H1 (cell line): Measurements from ENCODE around the gene ZNF74. TPM values are rescaled to one million over a fixed set of nuclear protein-coding genes. Genes with fewer than 3 reads are reported as not detected.

ENCODE experiments used
- CTCF ChIA-PET: fragments of 300-600 bp; sonication (Branson Sonifier 250); formaldehyde crosslinking; loops from one replicate; lab custom pipeline; 2021; ENCODE audit not compliant: partially characterized antibody; lab: Charles Lee
- POLR2A ChIA-PET: fragments of 300-600 bp; sonication (Branson Sonifier 250); formaldehyde crosslinking; loops from one replicate; lab custom pipeline; 2021; ENCODE audit warnings: inconsistent platforms; ENCODE audit not compliant: partially characterized antibody; lab: Charles Lee
- DNase-seq, 2 experiments: peaks; one replicate each; pipeline versions ENCODE4 v3.0.0 to v3.0.0-alpha.2; 2010 to 2022; ENCODE audit warnings: low spot score in 2 of 2, low read depth in 1 of 2, mixed read lengths in 1 of 2
- FAIRE-seq: peaks from 2 replicates; lab custom pipeline; 2011; peaks lifted over from hg19 to GRCh38; lab: Jason Lieb, UNC
- H2AFZ ChIP-seq: 2 replicates; pipeline ENCODE4 v1.8.1; 2012; ENCODE audit warnings: low read length, inconsistent platforms
- H2AK5ac ChIP-seq: 2 replicates; pipeline ENCODE4 v1.6.1; 2013; ENCODE audit warnings: low read depth, low read length
- H2BK120ac ChIP-seq: replicated peaks from 2 replicates; pipeline ENCODE3; 2013; ENCODE audit warnings: low read depth, low read length, inconsistent platforms
- H2BK12ac ChIP-seq: 2 replicates; pipeline ENCODE4 v1.6.1; 2013; ENCODE audit warnings: low read depth, low read length
- H2BK15ac ChIP-seq: 2 replicates; pipeline ENCODE4 v1.6.1; 2013; ENCODE audit warnings: low read length
- H2BK20ac ChIP-seq: 2 replicates; pipeline ENCODE4 v1.6.1; 2013; ENCODE audit warnings: low read length
- H2BK5ac ChIP-seq: 2 replicates; pipeline ENCODE4 v1.6.1; 2013; ENCODE audit warnings: low read depth, low read length
- H3K14ac ChIP-seq: 2 replicates; pipeline ENCODE4 v1.6.1; 2013; ENCODE audit warnings: inconsistent platforms; ENCODE audit not compliant: insufficient read length
- H3K18ac ChIP-seq: 2 replicates; pipeline ENCODE4 v1.6.1; 2013; ENCODE audit warnings: low read length; ENCODE audit errors: extremely low read depth
- H3K23ac ChIP-seq: 2 replicates; pipeline ENCODE4 v1.6.1; 2013; ENCODE audit warnings: inconsistent platforms; ENCODE audit not compliant: insufficient read length
- H3K23me2 ChIP-seq: 2 replicates; pipeline ENCODE4 v1.6.1; 2013; ENCODE audit warnings: low read depth, low read length
- H3K27ac ChIP-seq: 2 replicates; pipeline ENCODE4 v1.6.1; 2011; ENCODE audit warnings: low read depth, low read length, inconsistent platforms
- H3K27me3 ChIP-seq, 4 experiments: replicated peaks in 1 of 4; 1 replicate in 1 of 4; 2 replicates in 3 of 4; pipeline versions ENCODE4 v1.6.1 to v1.8.1; 2011 to 2013; ENCODE audit warnings: low read length in 3 of 4, mild to moderate bottlenecking in 3 of 4, inconsistent platforms in 2 of 4, mixed read lengths in 2 of 4, moderate library complexity in 1 of 4; ENCODE audit not compliant: control insufficient read depth in 3 of 4, insufficient read depth in 3 of 4; ENCODE audit errors: extremely low read depth in 1 of 4
- H3K36me3 ChIP-seq, 4 experiments: 2 replicates each; pipeline versions ENCODE4 v1.6.1 to v1.8.1; 2011 to 2013; ENCODE audit warnings: mild to moderate bottlenecking in 4 of 4, low read length in 3 of 4, moderate library complexity in 2 of 4, control low read depth in 1 of 4, inconsistent platforms in 1 of 4; ENCODE audit not compliant: insufficient read depth in 4 of 4, control insufficient read depth in 2 of 4
- H3K4ac ChIP-seq: replicated peaks from 2 replicates; pipeline ENCODE3; 2013; ENCODE audit warnings: low read length, low read depth, mixed read lengths, inconsistent platforms; ENCODE audit not compliant: insufficient read length
- H3K4me1 ChIP-seq, 4 experiments: replicated peaks in 1 of 4; 1 replicate in 1 of 4; 2 replicates in 3 of 4; pipeline versions ENCODE4 v1.6.1 to v1.8.1; 2011 to 2013; ENCODE audit warnings: low read length in 3 of 4, inconsistent platforms in 2 of 4, mixed read lengths in 1 of 4; ENCODE audit not compliant: insufficient read depth in 4 of 4, control insufficient read depth in 3 of 4
- H3K4me2 ChIP-seq, 2 experiments: 2 replicates each; pipeline versions ENCODE4 v1.6.1 to v1.8.1; 2011 to 2013; ENCODE audit warnings: low read depth in 2 of 2, low read length in 2 of 2, control low read depth in 1 of 2, inconsistent platforms in 1 of 2, mild to moderate bottlenecking in 1 of 2; ENCODE audit not compliant: insufficient read depth in 1 of 2
- H3K4me3 ChIP-seq, 4 experiments: fragments of 200-600, 300-600 bp in 1 of 4; sonication (generic), shearing (Covaris generic), sonication (Bioruptor Twin) in 1 of 4; 2 replicates each; pipeline versions ENCODE4 v1.5.1 to v1.8.1; 2011 to 2016; ENCODE audit warnings: low read length in 4 of 4, low read depth in 3 of 4, control low read depth in 2 of 4, inconsistent platforms in 2 of 4, mild to moderate bottlenecking in 2 of 4, mixed read lengths in 1 of 4, moderate library complexity in 1 of 4; ENCODE audit not compliant: insufficient read depth in 2 of 4; ENCODE audit errors: extremely low read depth in 1 of 4
- H3K56ac ChIP-seq: replicated peaks from 2 replicates; pipeline ENCODE3; 2013; ENCODE audit warnings: low read depth, mild to moderate bottlenecking, mixed read lengths, low read length, inconsistent platforms; ENCODE audit not compliant: insufficient read length
- H3K79me1 ChIP-seq: 2 replicates; pipeline ENCODE4 v1.6.1; 2013; ENCODE audit warnings: low read depth, low read length, control low read depth
- H3K79me2 ChIP-seq, 2 experiments: 2 replicates each; pipeline versions ENCODE4 v1.6.1 to v1.8.1; 2012 to 2013; ENCODE audit warnings: low read length in 2 of 2, mild to moderate bottlenecking in 2 of 2, inconsistent platforms in 1 of 2; ENCODE audit not compliant: insufficient read depth in 2 of 2, control insufficient read depth in 1 of 2
- H3K9ac ChIP-seq, 4 experiments: replicated peaks in 1 of 4; 1 replicate in 1 of 4; 2 replicates in 3 of 4; pipeline versions ENCODE4 v1.6.1 to v1.8.1; 2011 to 2013; ENCODE audit warnings: low read depth in 3 of 4, low read length in 3 of 4, control low read depth in 2 of 4, mild to moderate bottlenecking in 2 of 4, moderate library complexity in 2 of 4, inconsistent platforms in 1 of 4; ENCODE audit errors: extremely low read depth in 1 of 4
- H3K9me3 ChIP-seq, 2 experiments: 2 replicates each; pipeline versions ENCODE4 v1.6.1 to v1.8.1; 2012 to 2013; ENCODE audit warnings: mild to moderate bottlenecking in 2 of 2, moderate library complexity in 2 of 2, control low read depth in 1 of 2, inconsistent platforms in 1 of 2, low read depth in 1 of 2, low read length in 1 of 2, mixed read lengths in 1 of 2; ENCODE audit not compliant: insufficient read depth in 2 of 2
- H4K20me1 ChIP-seq, 2 experiments: replicated peaks in 1 of 2; 2 replicates each; pipeline versions ENCODE3 to v1.8.1; 2011 to 2013; ENCODE audit warnings: inconsistent platforms in 2 of 2, low read length in 2 of 2, mild to moderate bottlenecking in 1 of 2; ENCODE audit not compliant: insufficient read depth in 2 of 2, control insufficient read depth in 1 of 2
- H4K5ac ChIP-seq: 2 replicates; pipeline ENCODE4 v1.6.1; 2013; ENCODE audit warnings: low read length, low read depth, mixed read lengths, inconsistent platforms; ENCODE audit not compliant: insufficient read length
- H4K8ac ChIP-seq: 2 replicates; pipeline ENCODE4 v1.8.0; 2013; ENCODE audit warnings: mild to moderate bottlenecking, moderate library complexity, low read length, inconsistent platforms; ENCODE audit not compliant: insufficient read depth; ENCODE audit errors: extremely low read depth
- H4K91ac ChIP-seq: replicated peaks from 2 replicates; pipeline ENCODE3; 2013; ENCODE audit warnings: low read length, mixed read lengths, inconsistent platforms; ENCODE audit not compliant: insufficient read length
- CBX5 ChIP-seq: fragments of 300-800, 300-1000 bp; sonication (generic); IDR thresholded peaks from 2 replicates; pipeline ENCODE4 v1.7.1; 2016; ENCODE audit warnings: antibody characterized with exemption, low read length, low read depth
- CBX8 ChIP-seq: fragments of 300-800, 300-1000 bp; sonication (generic); IDR thresholded peaks from 2 replicates; pipeline ENCODE4 v1.7.1; 2016; ENCODE audit warnings: low read depth, low read length, borderline replicate concordance
- E2F6 ChIP-seq: IDR thresholded peaks from 2 replicates; pipeline ENCODE4 v1.6.1; 2012; ENCODE audit warnings: inconsistent platforms
- KDM1A ChIP-seq: fragments of 200-600, 300-600 bp; sonication (generic); IDR thresholded peaks from 2 replicates; pipeline ENCODE4 v1.7.1; 2016; ENCODE audit warnings: mild to moderate bottlenecking, low read length, borderline replicate concordance
- KDM4A ChIP-seq: IDR thresholded peaks from one replicate; pipeline ENCODE4 v1.7.1; 2012; ENCODE audit warnings: low read depth, mild to moderate bottlenecking, moderate library complexity, low read length, inconsistent platforms; ENCODE audit not compliant: severe bottlenecking
- NANOG ChIP-seq: IDR thresholded peaks from 2 replicates; pipeline ENCODE4 v1.6.1; 2011; ENCODE audit warnings: low read length, low read depth, mild to moderate bottlenecking, inconsistent platforms; ENCODE audit not compliant: insufficient read depth, poor library complexity, severe bottlenecking
- NRF1 ChIP-seq: IDR thresholded peaks from 2 replicates; pipeline ENCODE4 v1.6.1; 2011; ENCODE audit warnings: mild to moderate bottlenecking, low read depth, low read length, improper control_type of control experiment
- RBBP5 ChIP-seq: IDR thresholded peaks from 2 replicates; pipeline ENCODE4 v1.7.1; 2012; ENCODE audit warnings: low read depth, mild to moderate bottlenecking, inconsistent platforms, low read length, moderate library complexity, borderline replicate concordance
- SAP30 ChIP-seq: fragments of 300-600 bp; sonication (generic); IDR thresholded peaks from 2 replicates; pipeline ENCODE4 v1.7.1; 2012; ENCODE audit warnings: low read length, moderate library complexity, mild to moderate bottlenecking, inconsistent platforms; ENCODE audit not compliant: insufficient read depth, insufficient replicate concordance
- SIX5 ChIP-seq: IDR thresholded peaks from 2 replicates; pipeline ENCODE4 v1.6.1; 2011; ENCODE audit warnings: mild to moderate bottlenecking, low read depth, low read length
- SP2 ChIP-seq: IDR thresholded peaks from 2 replicates; pipeline ENCODE4 v1.6.1; 2012; ENCODE audit warnings: mild to moderate bottlenecking, low read length, inconsistent platforms
- TEAD4 ChIP-seq: IDR thresholded peaks from 2 replicates; pipeline ENCODE4 v1.6.1; 2012; ENCODE audit warnings: low read depth, low read length, inconsistent platforms, mixed read lengths
- ZNF274 ChIP-seq: IDR thresholded peaks from 2 replicates; pipeline ENCODE4 v1.7.0; 2012; ENCODE audit warnings: low read length, borderline replicate concordance; ENCODE audit errors: extremely low read depth
- WGBS, 2 experiments: shearing (Covaris generic) in 1 of 2; methylation state at CpG; one replicate each; pipeline versions ENCODE4 v1.1.6 to v1.1.7; 2013 to 2015; ENCODE audit warnings: low lambda C conversion rate in 2 of 2, mixed read lengths in 2 of 2, inconsistent platforms in 1 of 2, low coverage in 1 of 2, missing lambda C conversion rate in 1 of 2; ENCODE audit not compliant: insufficient replicate concordance in 2 of 2, insufficient coverage in 1 of 2, insufficient read length in 1 of 2; ENCODE audit errors: extremely low coverage in 1 of 2, missing lambda C conversion rate in 1 of 2; 5-methylcytosine and 5-hydroxymethylcytosine counted together
- polyA plus RNA-seq, 7 experiments: library from polyadenylated mRNA; depleted of rRNA in 3 of 7; stranded (reverse) in 5 of 7; unstranded in 2 of 7; fragments of >200 nt in 5 of 7; fragments of 200-250 nt in 2 of 7; gene quantifications; 1 replicate in 5 of 7; 2 replicates in 1 of 7; 4 replicates in 1 of 7; pipeline versions ENCODE4 v1.2.1 to v1.2.3, GENCODE V29; 2011 to 2013; ENCODE audit warnings: missing spikeins in 2 of 7, mixed read lengths in 2 of 7
- total RNA-seq: library from RNA; stranded (reverse); fragmentation: NEBNext Ultra II Directional; extraction: Animal tissue kit (Norgen Biotek cat#: 25700); gene quantifications from 2 replicates; pipeline ENCODE4 v1.2.1, GENCODE V29; 2021

ZNF74 gene
- total and polyA plus RNA-seq, 2 of the 8 experiments (the other 6 are each of a cell fraction or from before 2014, with no cell fraction given) = 29.7 to 45.7 TPM

GRCh38 chr22:20404881-20405280, 10.9 kb downstream of the ZNF74 start:
- ChIA-PET POLR2A (interaction anchor here (0.9 kb wide), 1 partner anchor 85 kb away, joined by 3 read pairs; the partner anchor contains the start of gene DGCR6L), CTCF (interaction anchor here (0.6 to 4.8 kb wide), 5 partner anchors 13 to 237 kb away, joined by 3 to 27 read pairs (median 4); no protein-coding TSS in a partner anchor)
- peaks cover 0 to 20% (median 10%) of the 10 kb centered on the region in 4 experiments; a peak in 5 of 8 replicates for H3K36me3 ChIP-seq
- peaks cover 0 to 2% of the 10 kb centered on the region in 2 experiments; a peak in 3 of 4 replicates for H3K79me2 ChIP-seq
- H3K4me3 ChIP-seq = no peak overlapping the region
- FAIRE-seq (no peak), DNase-seq (no peak)
- H3K23ac ChIP-seq = no peak overlapping the region
- no peaks in the 10 kb centered on the region for H3K23me2 ChIP-seq
- H3K4me1 ChIP-seq = no peaks in the 10 kb centered on the region
- no peaks in the 10 kb centered on the region for H3K9me3 ChIP-seq
- H3K14ac ChIP-seq = no peak overlapping the region
- H3K27ac ChIP-seq = no peak overlapping the region
- H4K91ac ChIP-seq = no peak overlapping the region
- H2AK5ac ChIP-seq = no peak overlapping the region
- H2BK120ac ChIP-seq = no peak overlapping the region
- no peak overlapping the region for H3K56ac ChIP-seq
- no peak overlapping the region for H2BK15ac ChIP-seq
- H2AFZ ChIP-seq = no peak overlapping the region
- H3K18ac ChIP-seq = no peak overlapping the region
- H4K20me1 ChIP-seq = peaks cover 0 to 24% of the 10 kb centered on the region in 2 experiments
- no peak overlapping the region for H3K9ac ChIP-seq
- H3K4ac ChIP-seq = no peak overlapping the region
- H2BK12ac ChIP-seq = no peak overlapping the region
- no peak overlapping the region for H2BK5ac ChIP-seq
- no peak overlapping the region for H4K5ac ChIP-seq
- H3K4me2 ChIP-seq = no peak overlapping the region
- H4K8ac ChIP-seq = no peak overlapping the region
- WGBS, 2 experiments = 95% methylated on average over 16 of the region's 18 CpGs; no CpG with 5 or more reads in 1 of the 2 experiments
- no peaks in the 10 kb centered on the region for H3K27me3 ChIP-seq
- peaks cover 8% of the 10 kb centered on the region for H3K79me1 ChIP-seq
- no peak overlapping the region for H2BK20ac ChIP-seq
- TF ChIP-seq ZNF274 (no peak), NANOG (no peak), CBX5 (no peak), SAP30 (no peak), RBBP5 (no peak), E2F6 (no peak), SIX5 (no peak), KDM1A (no peak), CBX8 (no peak), NRF1 (no peak), SP2 (no peak), KDM4A (no peak), TEAD4 (no peak)
